ENCODE data around the gene NCKAP1.
"Not testable (repeated sequence)": the region's sequence is repeated elsewhere in the genome, so short reads cannot be mapped to it uniquely, and the experiment has no call there.

The NCKAP1 gene, protein sequence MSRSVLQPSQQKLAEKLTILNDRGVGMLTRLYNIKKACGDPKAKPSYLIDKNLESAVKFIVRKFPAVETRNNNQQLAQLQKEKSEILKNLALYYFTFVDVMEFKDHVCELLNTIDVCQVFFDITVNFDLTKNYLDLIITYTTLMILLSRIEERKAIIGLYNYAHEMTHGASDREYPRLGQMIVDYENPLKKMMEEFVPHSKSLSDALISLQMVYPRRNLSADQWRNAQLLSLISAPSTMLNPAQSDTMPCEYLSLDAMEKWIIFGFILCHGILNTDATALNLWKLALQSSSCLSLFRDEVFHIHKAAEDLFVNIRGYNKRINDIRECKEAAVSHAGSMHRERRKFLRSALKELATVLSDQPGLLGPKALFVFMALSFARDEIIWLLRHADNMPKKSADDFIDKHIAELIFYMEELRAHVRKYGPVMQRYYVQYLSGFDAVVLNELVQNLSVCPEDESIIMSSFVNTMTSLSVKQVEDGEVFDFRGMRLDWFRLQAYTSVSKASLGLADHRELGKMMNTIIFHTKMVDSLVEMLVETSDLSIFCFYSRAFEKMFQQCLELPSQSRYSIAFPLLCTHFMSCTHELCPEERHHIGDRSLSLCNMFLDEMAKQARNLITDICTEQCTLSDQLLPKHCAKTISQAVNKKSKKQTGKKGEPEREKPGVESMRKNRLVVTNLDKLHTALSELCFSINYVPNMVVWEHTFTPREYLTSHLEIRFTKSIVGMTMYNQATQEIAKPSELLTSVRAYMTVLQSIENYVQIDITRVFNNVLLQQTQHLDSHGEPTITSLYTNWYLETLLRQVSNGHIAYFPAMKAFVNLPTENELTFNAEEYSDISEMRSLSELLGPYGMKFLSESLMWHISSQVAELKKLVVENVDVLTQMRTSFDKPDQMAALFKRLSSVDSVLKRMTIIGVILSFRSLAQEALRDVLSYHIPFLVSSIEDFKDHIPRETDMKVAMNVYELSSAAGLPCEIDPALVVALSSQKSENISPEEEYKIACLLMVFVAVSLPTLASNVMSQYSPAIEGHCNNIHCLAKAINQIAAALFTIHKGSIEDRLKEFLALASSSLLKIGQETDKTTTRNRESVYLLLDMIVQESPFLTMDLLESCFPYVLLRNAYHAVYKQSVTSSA

DNA sequence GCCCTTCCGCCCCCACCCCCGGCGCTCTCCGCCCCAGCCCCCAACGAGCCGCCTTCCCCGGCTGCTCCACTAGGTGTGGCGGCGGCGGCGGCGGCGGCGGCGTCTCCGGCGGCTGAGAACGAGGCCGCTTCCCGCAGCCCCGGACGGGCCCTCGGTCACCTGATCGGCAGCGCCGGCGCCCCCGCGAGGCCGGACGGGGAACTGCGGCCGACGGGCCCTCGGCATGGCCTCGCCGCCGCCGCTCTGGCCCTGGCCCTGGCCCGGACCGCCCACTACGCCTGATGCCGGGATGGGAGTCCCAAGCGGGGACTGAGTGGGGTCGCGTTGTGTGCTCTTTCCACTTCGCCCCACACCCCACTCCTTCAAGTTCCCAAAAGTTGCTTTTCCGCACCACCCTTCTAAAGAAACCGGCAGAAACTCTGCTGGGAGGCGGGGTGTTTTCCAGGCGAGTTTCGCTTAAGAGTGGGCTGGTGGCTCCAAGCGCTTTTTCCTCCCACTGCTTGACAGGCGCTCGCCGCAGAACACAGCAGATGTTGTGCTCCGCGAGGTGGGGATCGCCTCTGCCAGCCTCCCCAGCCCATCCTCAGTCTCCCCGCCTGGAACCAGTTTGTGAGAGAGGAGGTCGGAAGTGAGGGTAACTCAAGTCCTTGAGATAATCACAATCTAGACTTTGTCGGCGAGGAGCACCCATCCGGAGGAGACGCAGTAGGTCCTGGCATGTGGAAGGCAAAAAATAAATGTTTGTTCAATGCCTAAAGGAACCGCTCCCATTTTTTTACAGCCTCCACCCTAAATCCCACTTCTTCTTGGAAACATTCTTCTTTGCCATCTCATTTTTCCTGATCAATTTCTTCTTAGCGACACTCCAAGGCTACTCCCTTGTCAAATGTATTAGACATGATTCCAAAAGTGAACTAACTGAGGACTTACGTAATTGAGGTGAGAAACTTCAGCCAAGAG is at the start of gene NCKAP1:
NCKAP1 (minus strand) TSS at position 117 of the 960 bp plus-strand sequence. CDS start 358 bp downstream, outside the sequence.
- peak; percentile 93 for DNase-seq (ENCODE audit: low read depth, low spot score)

DNA sequence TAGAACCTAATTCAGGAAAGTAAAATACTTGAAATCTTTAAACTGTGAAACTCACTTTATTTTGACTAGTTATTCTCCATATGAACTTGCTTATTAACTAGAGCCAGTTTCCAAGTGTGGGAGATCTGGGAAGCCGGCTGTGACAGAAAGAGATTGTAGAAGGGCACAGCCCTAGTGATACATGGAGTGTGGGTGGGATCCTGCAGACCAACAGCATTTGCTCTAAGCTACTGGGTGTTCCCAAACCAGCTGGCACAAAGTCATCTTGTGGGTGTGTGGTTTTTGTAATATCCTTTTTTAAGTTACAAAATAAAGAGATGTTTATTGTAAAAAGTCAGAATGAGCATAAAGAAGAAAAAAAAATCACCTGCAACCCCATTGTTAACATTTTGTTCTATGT is 43.7 kb upstream of the NCKAP1 start:
- no peak for DNase-seq (ENCODE audit: low read depth, low spot score)

DNA sequence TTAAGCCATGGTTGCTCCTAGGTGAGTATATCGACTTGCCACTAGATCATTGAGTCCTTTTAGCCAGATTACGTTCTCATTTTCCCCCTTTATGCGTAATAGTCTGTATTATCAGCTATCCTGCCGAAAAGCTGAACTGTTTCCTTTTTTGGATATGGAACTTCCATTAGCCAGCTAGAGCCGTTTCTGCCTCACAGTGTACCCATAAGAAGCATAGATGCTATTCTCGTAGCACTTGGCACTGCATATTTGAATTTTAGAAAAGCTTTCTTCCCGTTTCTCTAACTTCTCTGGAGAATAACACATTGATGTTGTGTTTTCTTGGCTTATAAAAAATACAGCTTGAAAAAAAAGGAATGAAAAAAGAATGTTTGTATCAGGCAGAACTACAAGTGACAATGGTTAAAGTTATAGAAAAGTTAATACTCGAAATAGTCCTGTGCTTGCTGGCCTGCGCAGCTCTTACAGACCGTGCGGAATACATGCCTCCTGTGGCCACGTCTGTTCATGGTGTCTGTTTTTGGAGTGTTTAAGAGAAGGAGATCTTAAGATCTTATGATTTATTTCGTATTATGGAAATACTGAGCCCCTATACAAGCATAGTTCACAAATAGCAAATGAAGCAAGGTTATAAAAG is 41.0 kb upstream of the NCKAP1 start:
- DNase-seq (ENCODE audit: low read depth, low spot score), result no peak

DNA sequence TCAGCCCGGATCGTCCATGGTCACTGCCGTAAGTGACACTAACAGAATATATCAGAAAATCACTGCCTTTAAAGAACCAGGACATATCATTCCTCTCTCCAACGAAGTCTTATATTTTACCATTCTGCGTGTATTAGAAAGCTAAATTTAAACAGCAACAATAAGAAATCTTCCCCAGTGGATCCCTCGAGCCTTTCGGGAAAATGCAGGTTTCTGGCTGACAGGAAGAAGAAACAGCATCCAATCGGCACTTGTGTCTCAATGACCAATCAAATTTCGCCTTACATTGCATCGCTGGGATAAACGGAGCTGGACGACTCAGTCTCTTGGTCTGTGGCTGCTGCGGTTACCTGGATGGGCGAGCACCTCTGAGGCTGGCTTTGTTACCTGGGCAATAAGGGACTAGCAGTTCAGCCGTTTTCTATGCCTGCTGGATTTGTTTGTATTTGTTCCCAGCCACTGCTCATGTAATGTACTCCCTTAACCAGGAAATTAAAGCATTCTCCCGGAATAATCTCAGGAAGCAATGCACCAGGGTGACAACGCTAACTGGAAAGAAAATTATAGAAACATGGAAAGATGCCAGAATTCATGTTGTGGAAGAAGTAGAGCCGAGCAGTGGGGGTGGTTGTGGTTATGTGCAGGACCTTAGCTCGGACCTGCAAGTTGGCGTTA is 40.3 kb upstream of the NCKAP1 start, which contains the start of gene DUSP19:
DUSP19 (plus strand) TSS at position 284 of the 675 bp plus-strand sequence; CDS start at position 471, 187 bp downstream.
- peak; percentile 98 for DNase-seq (ENCODE audit: low read depth, low spot score)

DNA sequence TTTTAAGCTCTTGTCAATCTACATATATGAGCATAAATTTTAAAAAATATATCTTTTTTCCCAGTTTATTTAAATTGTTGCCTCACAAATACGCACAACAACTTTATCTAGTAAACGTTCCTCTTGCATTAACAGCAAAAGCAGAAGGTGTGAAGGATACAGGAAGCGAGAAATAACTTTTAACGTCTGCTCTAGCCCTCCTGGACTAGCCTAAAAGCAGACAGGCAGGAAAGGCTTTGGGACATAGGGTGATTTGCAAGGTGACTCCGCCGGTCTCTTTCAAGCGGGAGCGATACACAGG is 39.9 kb upstream of the NCKAP1 start:
- DNase-seq (ENCODE audit: low read depth, low spot score), result no peak

DNA sequence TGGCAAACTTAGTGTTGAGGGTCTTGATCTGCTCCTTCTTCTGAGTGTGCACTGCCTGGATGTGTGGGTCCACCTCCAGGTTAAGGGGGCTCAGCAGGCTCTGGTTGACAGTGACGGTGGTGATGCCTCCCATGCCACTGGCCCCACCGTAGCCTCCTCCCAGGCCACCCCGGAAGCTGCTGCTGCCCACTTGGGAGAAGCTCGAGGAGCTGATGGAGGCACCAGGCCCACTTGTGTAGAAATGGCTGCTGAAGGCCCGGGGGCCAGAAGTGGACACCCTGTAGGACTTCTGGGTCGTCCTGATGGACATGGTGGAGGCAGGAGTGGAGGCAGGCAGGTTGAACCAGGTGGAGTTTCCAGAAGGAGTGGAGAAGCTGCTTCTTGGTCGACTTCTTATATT is 33.9 kb upstream of the NCKAP1 start:
- no peak for DNase-seq (ENCODE audit: low read depth, low spot score)

DNA sequence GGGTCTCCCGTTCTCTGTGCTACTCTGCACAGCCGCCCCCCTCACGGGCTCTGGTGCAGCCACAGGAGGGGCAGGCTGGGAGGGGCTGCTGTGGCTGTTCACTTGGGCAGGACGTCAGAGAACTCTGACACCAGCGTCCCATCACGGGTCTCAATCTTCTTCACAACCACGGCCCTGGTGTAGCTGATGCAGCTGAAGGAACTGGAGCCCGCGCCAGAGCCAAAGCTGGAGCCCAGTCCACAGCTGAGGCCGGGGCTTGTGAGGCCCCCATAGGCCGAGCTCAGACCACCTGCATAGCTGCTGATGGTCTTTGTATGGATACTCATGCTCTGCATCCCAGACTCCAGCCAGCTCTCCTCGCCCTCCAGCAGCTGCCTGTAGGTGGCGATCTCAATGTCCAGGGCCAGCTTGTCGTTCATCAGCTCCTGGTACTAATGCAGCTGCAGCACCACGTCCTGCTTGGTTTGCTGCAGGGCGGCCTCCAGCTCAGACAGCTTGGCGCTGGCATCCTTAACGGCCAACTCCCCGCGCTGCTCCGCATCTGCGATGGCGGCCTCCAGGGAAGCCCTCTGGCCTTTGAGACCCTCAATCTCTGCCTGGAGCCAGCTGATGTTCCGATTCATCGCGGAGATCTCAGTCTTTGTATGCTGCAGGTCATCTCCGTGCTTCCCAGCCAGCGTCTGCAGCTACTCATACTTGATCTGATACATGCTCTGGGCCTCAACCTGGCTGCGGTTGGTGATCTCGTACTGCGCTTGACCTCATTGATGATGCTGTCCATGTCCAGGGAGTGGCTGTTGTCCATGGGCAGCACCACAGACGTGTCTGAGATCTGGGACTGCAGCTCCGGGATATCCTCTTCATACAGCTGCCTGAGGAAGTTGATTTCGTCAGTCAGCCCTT is 32.9 kb upstream of the NCKAP1 start:
- peak; percentile 87 for DNase-seq (ENCODE audit: low read depth, low spot score)

DNA sequence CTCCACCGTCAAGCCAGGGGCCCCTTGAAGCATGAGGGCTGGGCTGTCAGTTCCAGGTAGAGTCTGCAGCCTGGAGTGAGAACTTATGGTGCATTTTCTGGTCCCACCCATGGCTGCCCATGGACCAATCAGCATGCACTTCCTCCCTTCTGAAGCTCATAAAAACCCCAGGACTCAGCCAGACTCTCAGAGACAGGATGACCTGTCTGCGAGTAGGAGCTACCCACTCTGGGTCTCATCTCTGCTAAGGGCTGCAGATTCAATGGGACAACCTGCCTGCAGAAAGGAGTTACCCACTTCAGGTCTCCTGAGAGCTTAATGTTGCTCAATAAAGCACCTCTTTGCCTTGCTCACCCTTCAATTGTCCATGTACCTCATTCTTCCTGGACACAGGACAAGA is 30.9 kb upstream of the NCKAP1 start:
- DNase-seq (ENCODE audit: low read depth, low spot score), result no peak

DNA sequence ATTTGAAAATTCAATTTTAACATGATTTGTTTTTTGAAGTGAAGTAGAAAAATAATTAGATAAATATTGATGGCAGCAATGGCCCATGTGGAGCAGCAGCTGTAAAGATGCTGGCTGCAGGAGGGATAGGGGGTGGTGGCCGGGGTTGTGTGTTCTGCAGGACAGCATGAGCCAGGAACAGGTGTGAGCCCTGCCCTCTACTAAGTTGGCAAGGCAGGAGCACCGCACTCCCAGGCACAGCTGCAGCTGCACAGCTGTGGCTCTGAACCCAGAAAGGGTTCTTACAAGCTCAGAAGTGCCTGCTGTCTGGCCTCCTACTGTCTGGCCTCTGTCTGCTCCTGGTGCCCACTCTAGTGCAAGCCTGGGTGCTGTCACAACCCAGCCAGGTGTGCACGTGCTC is 30.3 kb upstream of the NCKAP1 start:
- DNase-seq (ENCODE audit: low read depth, low spot score), result no peak

DNA sequence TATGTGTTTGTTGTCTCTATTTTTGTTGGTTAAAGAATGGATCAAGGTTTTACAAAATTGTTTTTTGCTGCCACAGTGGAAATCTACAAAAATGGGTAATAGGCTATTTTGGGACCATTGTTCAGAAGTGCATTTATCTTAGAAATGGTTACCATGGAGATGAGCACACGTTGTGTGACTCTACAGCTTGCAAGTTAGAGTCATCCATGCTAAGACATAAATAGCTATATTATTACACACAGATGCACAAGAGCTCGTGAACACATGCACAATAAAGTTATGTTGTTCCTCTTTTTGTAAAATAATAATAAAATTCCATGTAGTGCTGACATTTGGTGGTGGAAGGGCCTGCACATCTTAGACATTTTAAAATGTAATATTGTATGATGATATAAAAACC is 24.8 kb upstream of the NCKAP1 start:
- no peak for DNase-seq (ENCODE audit: low read depth, low spot score)

DNA sequence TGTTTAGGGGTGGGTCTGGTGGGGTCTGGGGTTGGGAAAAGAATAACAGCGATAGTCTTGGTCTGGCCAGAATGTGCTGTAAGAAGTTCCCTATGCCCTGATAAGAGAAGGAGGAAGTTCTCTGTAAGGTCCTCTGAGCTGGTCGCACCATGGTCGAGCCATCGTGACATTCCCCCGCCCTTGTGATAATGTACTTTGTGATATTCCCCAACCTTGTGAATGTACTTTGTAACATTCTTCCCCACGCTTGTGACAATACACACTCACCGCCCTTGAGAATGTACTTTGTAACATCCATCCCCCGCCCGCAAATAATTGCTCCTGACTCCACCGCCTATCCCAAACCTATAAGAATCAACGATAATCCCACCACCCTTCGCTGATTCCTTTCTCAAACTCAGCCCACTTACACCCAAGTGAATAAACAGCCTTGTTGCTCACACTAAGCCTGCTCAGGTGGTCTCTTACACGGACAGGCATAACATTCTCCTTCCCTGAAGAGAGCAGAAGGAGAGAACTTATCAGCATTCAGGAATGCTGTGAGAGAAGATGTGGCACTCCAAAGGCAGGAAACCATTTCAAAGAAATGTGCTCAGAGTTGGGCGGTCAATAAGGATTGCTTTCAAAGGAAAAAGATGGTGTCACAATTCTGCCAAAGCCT is 22.4 kb upstream of the NCKAP1 start:
- no peak for DNase-seq (ENCODE audit: low read depth, low spot score)

DNA sequence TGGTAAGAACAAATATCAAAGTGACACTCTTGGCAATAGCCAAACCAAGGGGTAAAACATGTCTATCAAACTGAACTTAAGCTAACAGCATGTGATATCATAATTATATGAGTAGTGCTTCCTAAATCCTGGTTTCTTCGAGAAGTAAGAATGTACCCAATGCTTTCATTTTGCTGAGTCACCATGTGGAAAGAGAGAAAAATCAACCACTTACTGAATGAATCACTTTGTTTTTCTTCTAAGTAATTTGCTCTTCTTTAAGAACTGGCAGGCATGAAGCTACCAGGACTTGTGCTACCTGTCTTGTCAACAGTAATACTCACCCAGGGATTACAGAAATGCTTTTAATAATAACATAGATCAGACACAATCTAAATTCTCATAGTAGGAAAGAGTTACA is 21.3 kb upstream of the NCKAP1 start:
- DNase-seq (ENCODE audit: low read depth, low spot score), result no peak

DNA sequence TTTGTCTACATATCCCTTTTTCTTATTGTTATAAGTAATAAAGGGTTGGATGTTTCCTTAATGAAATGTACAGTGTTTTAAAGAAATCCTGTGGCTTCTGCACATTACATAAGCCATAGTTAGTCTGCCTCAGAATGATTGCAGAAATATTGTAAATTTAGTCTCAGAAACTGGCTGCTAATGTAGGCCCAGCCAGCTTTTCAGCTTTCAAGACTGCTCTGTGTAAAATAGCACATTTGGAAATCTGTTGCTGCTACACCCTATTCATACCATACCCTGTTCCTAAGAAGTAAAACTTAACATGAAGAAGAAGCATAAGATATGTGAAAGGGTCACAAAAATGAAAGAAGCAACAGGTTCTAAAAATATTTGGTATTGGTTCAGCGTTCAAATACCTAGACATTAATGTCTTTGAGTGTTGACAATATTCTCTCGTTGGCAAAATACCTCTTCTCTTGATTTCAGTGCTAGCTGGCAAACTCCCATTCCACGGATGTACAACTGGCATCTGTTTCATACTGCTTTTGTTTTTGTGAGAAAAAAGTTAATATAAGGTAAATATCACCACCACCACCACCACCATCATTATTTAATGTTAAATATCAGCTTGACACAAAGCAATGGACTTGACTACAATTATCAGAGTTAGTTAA is 19.2 kb upstream of the NCKAP1 start:
- DNase-seq (ENCODE audit: low read depth, low spot score), result no peak

DNA sequence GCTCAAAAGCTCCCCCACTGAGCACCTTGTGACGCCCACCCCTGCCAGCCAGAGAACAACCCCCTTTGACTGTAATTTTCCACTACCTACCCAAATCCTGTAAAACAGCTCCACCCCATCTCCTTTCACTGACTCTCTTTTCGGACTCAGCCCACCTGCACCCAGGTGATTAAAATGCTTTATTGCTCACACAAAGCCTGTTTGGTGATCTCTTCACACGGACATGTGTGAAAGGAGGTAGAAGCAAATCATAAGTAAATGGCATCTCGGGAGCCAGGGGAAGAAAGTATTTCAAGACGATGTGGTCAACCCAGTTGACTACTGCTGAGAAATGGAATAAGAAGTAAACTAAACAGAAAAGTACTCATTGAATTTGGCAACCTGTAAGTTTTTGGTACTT is 11.2 kb upstream of the NCKAP1 start:
- DNase-seq (ENCODE audit: low read depth, low spot score), result no peak

DNA sequence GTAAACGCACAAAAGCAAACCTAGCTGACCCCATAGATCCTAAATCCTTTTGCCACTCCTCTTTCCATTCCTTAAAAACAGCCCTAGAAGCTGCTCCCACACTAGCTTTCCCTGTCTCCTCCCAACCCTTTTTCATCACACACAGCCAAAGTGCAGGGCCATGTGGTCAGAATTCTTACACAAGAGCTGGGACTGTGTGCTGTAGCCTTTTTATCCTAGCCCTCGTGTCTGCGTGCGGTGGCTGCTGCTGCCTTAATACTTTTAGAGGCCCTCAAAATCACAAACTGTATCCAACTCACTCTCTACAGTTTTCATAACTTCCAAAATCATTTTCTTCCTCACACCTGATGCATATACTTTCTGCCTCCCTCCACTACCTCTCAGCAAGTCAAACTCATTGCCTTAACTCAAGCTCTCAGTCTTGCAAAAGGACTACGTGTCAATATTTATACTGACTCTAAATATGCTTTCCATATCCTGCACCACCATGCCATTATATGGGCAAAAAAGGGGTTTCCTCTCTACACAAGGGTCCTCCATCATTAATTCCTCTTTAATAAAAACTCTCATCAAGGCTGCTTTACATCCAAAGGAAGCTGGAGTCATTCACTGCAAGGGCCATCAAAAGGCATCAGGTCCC is 9.3 kb upstream of the NCKAP1 start:
- not testable (repeated sequence) for DNase-seq (ENCODE audit: low read depth, low spot score)

DNA sequence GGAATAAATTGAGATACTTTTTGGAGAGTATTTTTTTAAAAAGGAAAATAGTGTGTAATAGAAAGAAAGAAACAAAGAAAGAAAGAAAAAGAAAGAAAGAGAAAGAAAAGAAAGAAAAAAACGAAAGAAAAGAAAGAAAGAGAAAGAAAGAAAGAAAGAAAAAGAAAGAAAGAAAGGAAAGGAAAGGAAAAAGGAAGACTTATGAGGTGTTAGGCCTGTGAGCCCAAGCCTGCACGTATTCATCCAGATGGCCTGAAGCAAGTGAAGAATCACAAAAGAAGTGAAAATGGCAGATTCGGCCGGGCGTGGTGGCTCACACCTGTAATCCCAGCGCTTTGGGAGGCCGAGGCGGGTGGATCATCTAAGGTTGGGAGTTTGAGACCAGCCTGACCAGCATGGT is 5.3 kb upstream of the NCKAP1 start:
- DNase-seq (ENCODE audit: low read depth, low spot score), result not testable (repeated sequence)

DNA sequence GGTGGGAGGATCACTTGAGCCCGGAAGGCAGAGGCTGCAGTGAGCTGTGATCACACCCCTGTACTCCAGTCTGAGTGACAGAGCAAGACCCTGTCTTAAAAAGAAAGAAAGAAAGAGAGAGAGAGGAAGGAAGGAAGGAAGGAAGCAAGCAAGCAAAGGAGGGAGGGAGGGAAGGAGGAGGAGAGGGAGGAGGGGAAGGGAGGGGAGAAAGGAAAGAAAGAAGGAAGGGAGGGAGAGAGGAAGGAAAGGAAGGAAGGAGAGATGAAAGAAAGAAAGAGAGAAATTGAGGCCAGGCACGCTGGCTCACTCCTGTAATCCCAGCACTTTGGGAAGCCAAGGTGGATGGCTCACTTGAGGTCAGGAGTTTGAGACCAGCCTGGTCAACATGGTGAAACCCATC is 2.3 kb upstream of the NCKAP1 start:
- no peak for DNase-seq (ENCODE audit: low read depth, low spot score)
